Posterior cingulate gyrus (tissue), 11 donors: ENCODE measurements around the gene CCDC71L.
"Not testable (repeated sequence)": the region's sequence is repeated elsewhere in the genome, so short reads cannot be mapped to it uniquely, and the experiment has no call there.

Source experiments
- DNase-seq, 10 donors: peaks; one replicate each; pipeline versions ENCODE4 v3.0.0 to v3.0.0-alpha.2; 2020 to 2021; ENCODE audit warnings: mixed read lengths in 3 of 10
- intact Hi-C: fragments of 100-400 bp; cut with DNase I; formaldehyde crosslinking; loops from one replicate; pipeline ENCODE4 v1.15.1; 2023

Gene CCDC71L

GRCh38 chr7:106660862-106661720, at the start of gene CCDC71L:
TSS of gene CCDC71L (minus strand) at chr7:106661158. CDS start at chr7:106660896, 262 bp downstream.
- peak; percentile 82 to 99 (median 88) for DNase-seq
- intact Hi-C loops = loop anchor here (5.0 kb wide), 2 partner anchors 76 to 374 kb away; no protein-coding TSS in a partner anchor

GRCh38 chr7:106709604-106710003, 48.6 kb upstream of the CCDC71L start:
- DNase-seq = peak in 2 of 10 donors; percentile 67 to 71
- intact Hi-C loops = not testable (repeated sequence)

GRCh38 chr7:106704000-106704840, 43.3 kb upstream of the CCDC71L start:
- intact Hi-C loops = no loop called here
- DNase-seq = no peak

GRCh38 chr7:106693677-106694353, 32.9 kb upstream of the CCDC71L start:
- no peak for DNase-seq
- intact Hi-C loops = no loop called here

- DNase-seq = no peak
- intact Hi-C loops = no loop called here
Observed at GRCh38 chr7:106692450-106693051, 31.6 kb upstream of the CCDC71L start.

- intact Hi-C loops, DNase-seq: not testable (repeated sequence)
Observed at GRCh38 chr7:106688161-106688560, 27.2 kb upstream of the CCDC71L start.

GRCh38 chr7:106683941-106684340, 23.0 kb upstream of the CCDC71L start:
- no peak for DNase-seq
- intact Hi-C loops = no loop called here

GRCh38 chr7:106681815-106682495, 21.0 kb upstream of the CCDC71L start:
- DNase-seq = no peak
- intact Hi-C loops = no loop called here

GRCh38 chr7:106679153-106679931, 18.4 kb upstream of the CCDC71L start:
- intact Hi-C loops = no loop called here
- no peak for DNase-seq

- intact Hi-C loops = no loop called here
- peak in 1 of 10 donors; percentile 67 for DNase-seq
Observed at GRCh38 chr7:106678795-106679152, 17.8 kb upstream of the CCDC71L start.

- DNase-seq, intact Hi-C loops: not testable (repeated sequence)
Observed at GRCh38 chr7:106676506-106676905, 15.5 kb upstream of the CCDC71L start.

- intact Hi-C loops, DNase-seq: not testable (repeated sequence)
Observed at GRCh38 chr7:106673688-106674087, 12.7 kb upstream of the CCDC71L start.

- DNase-seq, intact Hi-C loops: not testable (repeated sequence)
Observed at GRCh38 chr7:106671930-106672329, 11.0 kb upstream of the CCDC71L start.

- no peak for DNase-seq
- intact Hi-C loops = no loop called here
Observed at GRCh38 chr7:106671160-106671559, 10.2 kb upstream of the CCDC71L start.

- intact Hi-C loops = no loop called here
Observed at GRCh38 chr7:106668861-106669524, 8.0 kb upstream of the CCDC71L start.

GRCh38 chr7:106666353-106666752, 5.4 kb upstream of the CCDC71L start:
- intact Hi-C loops = no loop called here
- no peak for DNase-seq

More at GRCh38 chr7:106668861-106669524, 8.0 kb upstream of the CCDC71L start:
- no peak for DNase-seq

GRCh38 chr7:106664343-106664742, 3.4 kb upstream of the CCDC71L start:
- DNase-seq = no peak
- intact Hi-C loops = loop anchor here (5.0 kb wide), 2 partner anchors 73 to 377 kb away; no protein-coding TSS in a partner anchor
